ENCODE results near the gene MAP3K14.

Gene MAP3K14

GRCh38 chr17:45325810-45326209, 9.0 kb upstream of the MAP3K14 start:
- no peak overlapping the region for H3K4me3 ChIP-seq (ENCODE audit: low read depth, low read length)
- in situ Hi-C loops (cut with HindIII; ENCODE audit: low sequenced_read_pairs) = no loop called here
- TF ChIP-seq CTCF (IDR thresholded peaks at IDR 0.05; ENCODE audit: low read depth, low read length) = no peak
- DNase-seq (ENCODE audit: low read depth, low spot score) = no peak

GRCh38 chr17:45324336-45324735, 7.5 kb upstream of the MAP3K14 start:
- H3K4me3 ChIP-seq (ENCODE audit: low read depth, low read length) = no peak overlapping the region
- TF ChIP-seq CTCF (IDR thresholded peaks at IDR 0.05; ENCODE audit: low read depth, low read length) = no peak
- in situ Hi-C loops (cut with HindIII; ENCODE audit: low sequenced_read_pairs) = no loop called here
- no peak for DNase-seq (ENCODE audit: low read depth, low spot score)

GRCh38 chr17:45322168-45322567, 5.3 kb upstream of the MAP3K14 start:
- in situ Hi-C loops (cut with HindIII; ENCODE audit: low sequenced_read_pairs) = no loop called here
- no peak for DNase-seq (ENCODE audit: low read depth, low spot score)
- TF ChIP-seq CTCF (IDR thresholded peaks at IDR 0.05; ENCODE audit: low read depth, low read length) = no peak
- no peak overlapping the region for H3K4me3 ChIP-seq (ENCODE audit: low read depth, low read length)

GRCh38 chr17:45320931-45321461, 4.2 kb upstream of the MAP3K14 start:
- TF ChIP-seq CTCF (IDR thresholded peaks at IDR 0.05; ENCODE audit: low read depth, low read length) = no peak
- in situ Hi-C loops (cut with HindIII; ENCODE audit: low sequenced_read_pairs) = no loop called here
- H3K4me3 ChIP-seq (ENCODE audit: low read depth, low read length) = no peak overlapping the region

GRCh38 chr17:45320349-45320930, 3.6 kb upstream of the MAP3K14 start:
- in situ Hi-C loops (cut with HindIII; ENCODE audit: low sequenced_read_pairs) = no loop called here
- no peak for TF ChIP-seq CTCF (IDR thresholded peaks at IDR 0.05; ENCODE audit: low read depth, low read length)
- no peak overlapping the region for H3K4me3 ChIP-seq (ENCODE audit: low read depth, low read length)
- DNase-seq (ENCODE audit: low read depth, low spot score) = peak; percentile 85

More at GRCh38 chr17:45320931-45321461, 4.2 kb upstream of the MAP3K14 start:
- peak; percentile 98 for DNase-seq (ENCODE audit: low read depth, low spot score)

- in situ Hi-C loops (cut with HindIII; ENCODE audit: low sequenced_read_pairs) = no loop called here
- DNase-seq (ENCODE audit: low read depth, low spot score) = peak; percentile 76
- no peak overlapping the region for H3K4me3 ChIP-seq (ENCODE audit: low read depth, low read length)
- TF ChIP-seq CTCF (IDR thresholded peaks at IDR 0.05; ENCODE audit: low read depth, low read length) = no peak
These were observed 2.5 kb upstream of the MAP3K14 start for GRCh38 chr17:45319239-45319703.
